Measurements from ENCODE around the gene CACNG7.

Gene CACNG7

GRCh38 chr19:53957448-53958167, 48.5 kb downstream of the CACNG7 start:
- DNase-seq: no peak

GRCh38 chr19:53958168-53958571, 49.1 kb downstream of the CACNG7 start:
- no peak for DNase-seq

GRCh38 chr19:53958823-53959757, 50.0 kb downstream of the CACNG7 start:
- no peak for DNase-seq

DNA sequence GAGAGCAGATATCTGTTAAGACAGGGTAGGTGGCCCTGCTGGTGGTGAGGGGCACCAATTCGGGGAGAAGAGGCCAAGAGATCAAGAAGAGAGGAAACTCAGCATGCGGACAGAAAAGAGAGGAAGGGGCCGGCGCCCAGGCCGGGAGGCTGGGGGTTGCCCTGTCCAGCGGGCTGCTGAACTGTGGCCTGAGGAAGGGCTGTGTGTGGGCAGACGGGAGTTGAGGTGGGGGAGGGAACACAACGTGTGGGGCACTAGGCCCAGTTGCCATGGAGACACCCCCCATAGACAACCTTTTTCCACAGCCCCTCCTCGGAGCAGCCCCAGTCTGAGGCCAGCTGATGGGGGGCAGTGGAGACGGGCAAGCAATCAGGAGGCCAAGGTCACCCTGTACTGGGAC, 51.1 kb downstream of the CACNG7 start:
- DNase-seq: no peak

DNA sequence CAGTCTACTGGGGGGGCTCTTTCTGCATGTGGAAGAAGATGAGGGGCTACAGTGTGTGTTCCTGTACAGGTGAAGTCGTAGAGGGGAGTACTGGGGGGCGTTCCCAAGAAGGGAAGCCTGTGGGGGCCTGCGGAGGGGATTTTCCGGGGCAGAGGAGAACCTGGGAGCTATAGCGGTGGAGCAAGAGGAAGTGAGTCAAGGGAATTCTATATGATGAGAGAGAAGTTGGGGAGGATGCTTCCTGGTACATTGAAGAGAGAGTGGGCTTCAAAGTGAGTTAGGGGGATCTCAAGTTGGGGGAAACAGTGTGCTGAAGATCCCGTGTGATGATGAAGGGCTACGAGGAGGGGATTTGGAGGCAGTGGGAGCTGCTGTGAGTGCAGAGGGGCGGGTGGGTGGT, 51.8 kb downstream of the CACNG7 start:
- DNase-seq: no peak

GRCh38 chr19:53961523-53962356, 52.7 kb downstream of the CACNG7 start:
- no peak for DNase-seq

- no peak for DNase-seq
These were observed 53.9 kb downstream of the CACNG7 start, which contains the start of gene CACNG8 for GRCh38 chr19:53962887-53963431. TSS of gene CACNG8 (plus strand) at chr19:53962937.

- no peak for DNase-seq
These were observed 56.0 kb downstream of the CACNG7 start for GRCh38 chr19:53965091-53965490.

DNA sequence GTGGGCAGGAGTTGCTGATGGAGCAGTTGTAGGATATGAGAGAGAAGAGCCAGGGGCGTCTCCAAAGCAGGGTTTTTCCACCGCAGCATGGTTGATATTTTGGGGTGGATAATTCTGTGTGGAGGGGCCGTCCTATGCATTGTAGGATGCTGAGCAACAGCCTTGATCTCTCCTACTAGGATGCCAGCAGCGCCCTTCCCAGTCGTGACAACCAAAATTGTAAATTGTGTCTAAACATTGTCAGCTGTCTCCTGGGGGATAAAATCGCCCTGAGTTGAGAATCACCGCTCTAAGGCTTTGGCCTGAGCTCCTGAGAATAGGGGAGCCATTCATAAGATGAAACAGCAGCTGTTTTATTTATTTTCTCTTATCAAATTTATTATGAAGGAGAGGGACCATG, 57.9 kb downstream of the CACNG7 start:
- no peak for DNase-seq

GRCh38 chr19:53969366-53969765, 60.3 kb downstream of the CACNG7 start:
- no peak for DNase-seq

- DNase-seq: no peak
These were observed 62.6 kb downstream of the CACNG7 start for GRCh38 chr19:53971673-53972072.

DNA sequence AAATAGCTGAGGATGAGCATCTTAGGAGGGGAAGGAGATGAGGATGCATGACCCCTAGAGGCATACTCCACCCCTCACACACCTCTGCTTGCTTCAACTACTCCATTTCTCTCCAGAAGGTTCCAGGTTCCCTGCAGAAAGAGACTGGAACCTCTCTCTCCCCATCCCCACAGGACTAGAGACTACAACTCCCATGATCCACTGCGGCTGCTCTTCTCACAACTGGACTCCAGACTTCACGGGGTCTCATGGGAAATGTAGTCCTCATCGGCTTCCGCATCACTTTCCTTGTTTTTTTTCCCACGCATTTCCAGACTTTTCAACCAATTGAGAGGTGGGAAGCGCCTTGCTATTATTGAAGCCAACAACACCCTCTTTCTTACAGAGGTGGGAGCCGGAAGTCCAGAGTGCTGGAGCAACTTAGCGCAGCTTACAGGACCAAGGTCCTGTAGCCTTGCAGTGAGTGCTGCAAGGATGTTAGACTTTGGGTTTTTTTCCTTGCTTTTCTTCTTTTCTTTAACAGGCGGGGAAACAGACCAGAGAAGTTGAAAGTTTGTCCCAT, 68.4 kb downstream of the CACNG7 start:
- DNase-seq: peak; percentile 75

DNA sequence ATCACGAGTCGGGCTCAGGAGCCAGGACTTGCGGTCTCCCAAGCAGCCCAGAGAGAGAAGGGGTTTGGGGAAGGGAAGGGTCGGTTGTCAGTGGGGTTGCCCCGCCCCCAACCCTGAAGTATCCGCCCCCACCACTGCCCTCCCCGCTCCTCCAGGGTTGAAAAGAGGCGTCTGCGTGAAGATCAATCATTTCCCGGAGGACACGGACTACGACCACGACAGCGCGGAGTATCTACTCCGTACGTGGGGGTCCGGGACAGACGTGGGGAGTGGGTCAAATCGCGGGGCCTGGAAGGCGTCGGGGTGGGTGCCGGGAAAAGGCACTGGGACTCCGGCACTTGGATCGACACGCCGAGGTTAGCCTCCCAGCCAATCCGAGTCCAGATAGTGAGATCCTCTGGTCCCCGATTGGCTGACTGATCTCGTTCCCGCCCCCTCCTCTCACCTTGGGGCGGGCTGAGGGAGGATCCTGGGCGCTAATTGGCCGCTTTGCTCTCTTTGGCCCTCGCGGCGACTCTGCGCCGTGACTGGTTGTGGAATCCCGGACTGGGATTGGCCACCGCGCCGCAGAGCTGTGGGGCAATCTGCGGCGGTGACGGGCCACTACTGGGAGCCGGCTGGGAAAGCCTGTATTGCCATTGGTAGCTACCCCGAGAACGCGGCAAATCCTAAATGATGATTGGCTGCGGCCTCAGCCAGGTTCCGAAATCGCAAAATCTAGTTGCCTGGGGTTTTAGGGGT, 69.1 kb downstream of the CACNG7 start:
- DNase-seq: peak; percentile 51

DNA sequence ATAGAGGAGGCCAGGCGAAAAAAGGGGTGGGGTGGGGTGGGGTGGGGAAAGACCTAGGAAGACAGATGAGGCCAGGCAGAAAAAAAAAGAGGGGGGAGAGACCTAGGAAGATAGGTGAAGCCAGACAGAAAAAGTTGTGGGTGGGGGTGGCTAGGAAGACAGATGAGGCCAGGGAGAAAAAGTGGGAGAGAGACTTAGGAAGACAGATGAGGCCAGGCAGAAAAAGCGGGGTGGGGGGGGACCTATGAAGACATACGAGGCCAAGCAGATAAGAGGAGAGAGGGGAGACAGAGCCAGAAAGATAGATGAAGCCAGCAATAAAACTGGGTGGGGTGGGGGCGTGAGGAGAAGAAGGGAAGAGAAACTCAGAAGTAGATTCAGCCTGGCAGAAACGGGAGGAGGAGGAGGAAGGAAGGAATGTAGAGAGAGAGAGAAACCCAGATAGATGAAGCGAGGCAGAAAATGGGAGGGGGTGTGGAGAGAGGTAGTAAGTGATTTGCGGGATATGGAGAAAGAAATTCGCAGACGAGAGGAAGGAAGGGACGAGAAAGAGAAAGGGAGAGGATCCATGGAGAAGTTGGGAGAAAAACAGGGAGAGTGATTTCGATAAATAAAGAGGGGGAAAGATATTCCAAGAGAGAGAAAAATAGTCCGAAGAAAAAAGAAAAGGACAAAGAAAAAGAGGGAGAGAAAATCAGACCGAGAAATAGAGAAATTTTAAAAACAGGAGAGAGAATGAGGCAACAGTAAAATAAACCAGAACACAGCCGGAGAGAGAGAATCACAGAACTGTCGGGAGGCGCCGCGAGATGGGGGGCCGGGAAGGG, 70.1 kb downstream of the CACNG7 start:
- no peak for DNase-seq

DNA sequence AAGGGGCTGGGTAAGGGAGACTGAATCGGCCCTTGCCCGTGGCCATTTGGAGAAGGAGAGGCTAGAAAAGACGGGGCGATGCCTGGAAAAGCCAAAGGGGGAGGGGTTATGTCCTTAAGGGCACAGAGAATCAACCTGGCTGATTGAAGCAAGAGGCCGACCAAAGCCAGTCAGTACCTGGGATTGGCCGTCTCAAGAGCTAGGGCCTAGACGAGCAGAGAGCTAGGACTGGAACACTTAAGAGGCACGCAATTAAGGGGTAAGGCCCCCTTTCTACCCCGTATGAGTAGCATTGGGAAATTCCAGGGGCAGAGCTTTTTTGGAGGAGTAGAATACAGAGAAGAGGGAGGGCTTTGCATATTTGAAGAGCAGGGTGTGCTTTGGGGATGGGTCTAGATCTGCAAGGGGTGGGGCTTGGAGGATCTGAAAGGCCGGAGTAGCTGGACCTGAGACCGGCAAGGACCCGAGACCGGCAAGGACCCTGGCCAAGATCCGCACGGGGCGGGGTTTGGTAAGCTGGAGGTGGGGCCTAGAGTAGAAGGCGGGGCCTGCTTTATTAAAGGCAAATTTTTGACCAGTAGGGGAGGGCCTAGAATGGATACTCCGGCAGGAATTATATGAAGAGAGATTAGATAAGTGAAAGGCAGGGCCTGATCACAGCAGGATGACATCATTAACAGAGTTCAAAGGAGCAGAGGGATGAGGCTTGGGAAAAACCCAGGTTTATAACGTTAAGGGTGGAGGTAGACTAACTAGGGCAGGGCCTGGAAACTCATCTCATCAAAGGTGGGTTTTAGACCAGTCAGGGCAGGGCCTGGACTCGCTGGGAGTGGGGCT, 71.7 kb downstream of the CACNG7 start:
- DNase-seq: no peak

DNA sequence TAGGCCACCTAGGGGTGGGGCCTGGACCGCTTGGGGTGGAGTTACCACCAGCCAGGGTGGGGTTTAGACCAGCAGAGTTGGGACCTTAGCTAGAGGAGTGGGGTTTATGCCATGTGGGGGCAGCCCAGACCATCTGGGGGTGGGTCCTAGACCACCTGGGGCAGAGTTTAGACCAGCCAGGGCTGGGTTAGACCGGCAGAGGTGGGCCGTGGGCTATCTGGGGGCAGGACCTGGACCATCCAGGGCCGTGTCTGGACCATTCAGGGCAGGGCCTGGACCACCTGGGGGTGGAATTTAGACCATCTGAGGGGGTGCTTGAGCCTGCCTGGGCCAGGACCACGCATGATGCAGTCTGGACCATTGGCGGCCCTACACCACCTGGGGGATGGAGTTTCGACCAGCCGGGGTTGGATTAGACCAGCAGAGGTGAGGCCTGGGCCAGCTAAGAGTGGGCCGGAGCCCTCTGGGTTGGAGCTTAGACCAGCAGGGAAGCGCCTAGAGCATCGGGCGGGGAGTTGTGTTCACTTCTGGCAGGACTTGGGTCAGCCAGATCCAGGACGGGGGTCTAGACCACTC, 72.4 kb downstream of the CACNG7 start:
- DNase-seq: no peak

- DNase-seq: no peak
These were observed 72.9 kb downstream of the CACNG7 start for GRCh38 chr19:53982001-53982451.

DNA sequence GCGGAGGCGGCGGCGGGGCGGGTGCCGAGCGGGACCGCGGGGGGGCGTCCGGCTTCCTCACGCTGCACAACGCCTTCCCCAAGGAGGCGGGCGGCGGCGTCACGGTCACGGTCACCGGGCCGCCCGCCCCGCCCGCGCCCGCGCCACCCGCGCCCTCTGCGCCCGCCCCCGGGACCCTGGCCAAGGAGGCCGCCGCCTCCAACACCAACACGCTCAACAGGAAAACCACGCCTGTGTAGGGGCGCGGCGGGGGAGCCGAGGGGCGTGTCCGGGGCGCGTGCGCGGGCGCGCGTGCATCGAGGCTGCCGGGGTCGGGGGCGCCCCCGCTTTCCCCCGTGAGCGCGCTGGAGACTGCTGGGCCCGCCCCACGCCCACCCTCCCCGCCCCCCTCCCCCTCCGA, 73.5 kb downstream of the CACNG7 start:
- peak; percentile 30 for DNase-seq

All from CD4-positive, alpha-beta T cell treated with Interleukin-17A for 1 hour (primary cell).